Colon (tissue), 2 donors: Measurements from ENCODE around the gene SGPP2.

Experiments used
- FAIRE-seq: peaks from 2 replicates; lab custom pipeline; 2012; peaks lifted over from hg19 to GRCh38; lab: Jason Lieb, UNC
- donor health status: control.
- donor health status: control.

Gene SGPP2

DNA sequence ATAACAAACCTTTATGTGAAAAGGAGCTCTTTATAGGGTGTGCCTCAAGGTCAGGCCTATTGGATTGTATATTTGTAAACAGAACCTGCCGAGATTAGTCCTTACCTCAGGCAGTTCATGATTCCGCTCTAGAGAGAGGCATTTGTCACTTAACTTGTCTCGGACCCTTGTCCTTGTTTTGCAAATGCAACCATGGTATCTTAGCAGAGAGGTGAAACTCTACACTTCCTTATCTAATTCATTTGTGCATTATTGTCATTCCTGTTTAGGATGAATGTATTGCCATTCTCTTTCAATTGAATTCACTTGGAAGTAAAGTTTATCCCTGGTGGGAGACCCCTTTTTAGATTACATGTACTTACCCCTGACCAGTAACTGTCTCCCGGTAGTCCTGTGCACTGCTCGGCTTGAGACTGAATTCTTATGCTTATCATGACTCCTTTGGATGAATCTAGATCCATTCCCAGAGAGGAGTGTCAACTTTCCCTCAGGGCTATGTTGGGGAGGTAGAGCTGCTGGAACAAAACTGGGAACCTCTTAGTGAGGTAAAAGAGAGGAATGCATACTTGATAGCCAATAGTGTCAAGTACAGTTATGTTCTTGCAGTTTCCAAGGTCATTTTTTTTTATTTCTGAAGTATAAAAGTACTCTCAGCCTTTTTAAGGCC lies 46.6 kb downstream of the SGPP2 start:
- FAIRE-seq: no peak

GRCh38 chr2:222477962-222478608 lies 53.7 kb downstream of the SGPP2 start:
- no peak for FAIRE-seq

DNA sequence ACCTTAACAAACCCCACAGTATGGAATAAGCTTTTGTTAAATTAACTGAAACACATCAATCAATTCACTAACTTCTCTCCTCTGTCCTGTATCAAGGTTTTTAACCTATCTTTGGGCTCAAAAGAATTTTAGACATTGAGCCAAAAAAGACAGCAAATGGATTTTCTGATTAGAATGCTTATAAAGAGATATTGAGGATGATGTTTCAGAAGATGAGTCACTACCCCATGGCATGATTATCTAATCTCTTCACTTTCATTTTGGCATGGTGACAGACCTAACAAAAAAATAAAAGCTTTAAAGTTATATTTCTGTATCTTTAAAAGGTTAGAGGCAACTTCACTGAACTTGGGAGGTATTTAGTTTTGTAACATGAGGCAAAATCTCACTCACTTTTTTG lies 55.5 kb downstream of the SGPP2 start:
- FAIRE-seq: no peak

GRCh38 chr2:222480497-222480896 lies 56.2 kb downstream of the SGPP2 start:
- no peak for FAIRE-seq

- no peak for FAIRE-seq
These were observed 57.6 kb downstream of the SGPP2 start for GRCh38 chr2:222481941-222482340.

DNA sequence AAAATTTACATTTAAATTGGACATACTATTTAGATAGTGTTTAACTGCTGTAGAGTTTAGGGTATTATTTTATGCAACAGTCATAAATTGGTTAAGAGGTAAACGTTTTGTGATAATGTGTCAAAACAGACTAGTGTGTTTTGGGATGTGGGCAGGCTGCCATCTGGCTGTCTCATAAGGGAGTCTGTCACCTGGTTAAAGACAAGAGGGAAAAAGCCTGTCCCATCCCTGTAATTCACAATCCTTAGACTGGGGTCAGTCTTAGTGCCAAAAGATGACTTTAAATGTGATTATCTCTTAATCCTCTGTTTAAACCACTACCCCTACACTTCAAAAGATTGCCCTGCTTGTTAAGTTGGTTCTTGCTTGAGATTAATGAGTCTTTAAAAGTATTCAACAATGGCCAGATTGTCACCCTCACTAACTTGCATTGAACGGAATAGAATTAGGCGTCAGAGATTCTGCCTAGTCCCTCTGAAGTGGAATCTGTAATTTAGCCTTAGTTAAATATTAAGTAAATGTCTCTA lies 59.2 kb downstream of the SGPP2 start:
- no peak for FAIRE-seq

DNA sequence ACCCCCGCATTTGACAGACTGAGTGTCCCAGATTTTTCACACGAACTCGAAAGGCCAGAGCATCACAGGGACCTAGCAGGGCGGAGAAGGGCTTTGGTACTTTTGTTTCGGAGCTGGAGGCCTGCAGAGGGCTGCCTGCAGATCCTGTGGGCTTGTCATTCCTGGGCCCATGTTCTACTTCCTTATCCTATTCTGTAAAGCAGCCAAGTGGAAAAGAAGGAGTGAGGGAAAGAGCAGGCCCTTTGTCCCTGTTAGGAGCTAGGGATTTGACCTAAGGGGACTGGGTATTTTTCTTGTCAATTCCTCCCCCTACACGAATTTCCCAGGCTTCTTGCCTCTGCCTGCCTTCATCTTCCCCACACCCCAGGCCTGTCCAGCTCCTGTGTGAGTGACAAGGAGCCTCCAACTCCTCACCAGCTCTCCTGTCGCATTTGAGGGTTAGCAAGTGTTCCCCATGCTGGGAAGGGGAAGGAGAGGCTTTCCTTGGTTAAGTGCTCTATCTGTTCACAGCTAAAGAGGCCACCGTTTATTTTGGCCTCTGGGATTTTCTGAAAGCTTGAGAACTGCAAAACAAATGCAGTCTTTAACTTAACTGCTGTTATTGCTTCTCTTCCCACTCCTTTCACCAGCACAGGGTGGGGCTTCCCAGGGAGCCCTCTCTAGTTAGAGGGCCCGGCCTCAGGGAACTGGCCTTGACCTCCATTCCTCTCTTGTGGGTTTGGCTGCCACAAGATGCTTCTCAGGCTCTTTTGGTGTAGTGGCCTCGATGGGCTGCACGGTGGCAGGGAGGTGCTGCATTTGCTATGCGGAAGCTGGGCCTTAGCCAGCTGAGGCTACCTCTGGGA lies 61.2 kb downstream of the SGPP2 start:
- FAIRE-seq: no peak

GRCh38 chr2:222490131-222490530 lies 65.8 kb downstream of the SGPP2 start:
- no peak for FAIRE-seq

DNA sequence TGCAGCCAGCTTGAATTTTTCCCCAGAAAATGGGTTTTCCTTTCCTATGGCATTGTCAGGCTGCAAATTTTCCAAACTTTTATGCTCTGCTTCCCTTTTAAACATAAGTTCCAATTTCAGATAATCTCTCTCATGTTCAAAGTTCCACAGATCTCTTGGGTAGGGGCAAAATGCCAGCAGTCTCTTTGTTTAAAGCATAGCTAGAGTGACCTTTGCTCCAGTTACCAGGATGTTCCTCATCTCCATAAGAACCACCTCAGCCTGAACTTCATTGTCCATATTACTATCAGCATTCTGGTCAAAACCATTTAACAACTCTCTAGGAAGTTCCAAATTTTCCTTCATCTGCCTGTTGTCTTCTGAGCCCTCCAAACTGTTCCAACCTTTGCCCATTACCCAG lies 68.3 kb downstream of the SGPP2 start:
- no peak for FAIRE-seq

DNA sequence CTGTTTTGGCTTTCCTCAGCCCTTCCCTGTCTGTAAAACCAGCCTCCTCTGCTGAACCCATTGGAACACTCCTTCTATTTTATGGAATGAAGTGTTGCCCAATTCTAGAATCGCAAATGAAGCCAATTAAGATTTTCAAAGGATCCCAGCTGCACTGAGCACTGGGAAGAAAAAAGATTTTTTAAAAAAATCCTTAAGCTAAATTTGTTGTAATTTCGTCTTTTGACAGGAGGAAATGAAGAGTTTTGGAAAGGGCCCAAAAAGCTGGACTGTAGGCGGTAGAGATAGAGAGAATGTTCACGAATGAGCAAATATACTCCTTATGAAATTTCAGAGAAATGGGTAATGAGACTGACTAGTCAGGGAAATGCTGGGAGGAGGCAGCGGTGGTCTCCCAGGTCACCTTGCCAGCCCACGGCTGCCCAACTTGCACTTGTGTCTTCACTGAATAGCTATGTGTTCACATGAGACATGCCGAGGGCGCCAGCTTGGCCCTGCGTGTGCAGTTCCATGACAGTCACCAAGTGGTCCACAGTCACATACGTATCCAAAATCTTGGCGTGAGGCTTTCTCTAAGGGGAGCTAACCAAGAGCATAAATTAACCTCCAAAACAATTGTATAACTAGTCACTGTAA lies 69.9 kb downstream of the SGPP2 start:
- FAIRE-seq: no peak

DNA sequence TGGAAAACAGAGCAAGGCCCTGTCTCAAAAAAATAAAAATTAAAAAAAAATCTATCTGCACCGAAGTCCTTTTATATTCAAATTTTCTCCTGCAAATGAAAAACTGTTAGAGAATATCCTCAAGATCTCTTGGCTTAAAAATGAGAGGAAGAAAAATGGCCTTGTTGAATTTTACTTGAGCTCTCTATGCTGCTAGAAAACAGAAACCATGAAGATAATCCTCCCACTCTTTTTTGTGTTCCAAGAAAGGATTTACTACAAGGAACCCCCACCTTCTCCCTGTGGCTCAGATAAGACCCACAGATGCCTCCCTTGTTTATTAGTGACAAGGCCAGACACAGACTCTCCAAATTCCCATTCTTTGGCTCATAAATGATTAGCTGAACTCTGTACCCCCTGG lies 71.0 kb downstream of the SGPP2 start:
- no peak for FAIRE-seq

DNA sequence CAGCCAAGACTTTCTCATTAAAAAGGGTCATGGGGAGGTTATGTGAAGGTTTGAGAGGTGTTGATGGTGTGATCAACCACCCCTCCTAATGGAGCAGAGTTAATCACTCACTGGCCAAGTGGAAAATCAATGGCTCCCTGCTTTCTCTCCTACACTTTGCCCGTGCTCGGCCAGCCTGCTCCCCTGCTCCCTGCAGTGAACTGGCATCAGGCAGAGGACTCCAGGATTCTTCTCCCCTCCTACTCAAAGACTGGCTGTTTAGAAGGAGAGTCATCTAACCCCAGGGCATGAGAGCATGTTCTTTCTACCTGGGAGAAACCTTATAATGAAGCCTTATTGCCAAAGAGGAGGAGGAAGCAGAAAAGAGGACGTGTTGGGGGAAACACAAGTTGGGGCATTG lies 74.9 kb downstream of the SGPP2 start:
- no peak for FAIRE-seq

DNA sequence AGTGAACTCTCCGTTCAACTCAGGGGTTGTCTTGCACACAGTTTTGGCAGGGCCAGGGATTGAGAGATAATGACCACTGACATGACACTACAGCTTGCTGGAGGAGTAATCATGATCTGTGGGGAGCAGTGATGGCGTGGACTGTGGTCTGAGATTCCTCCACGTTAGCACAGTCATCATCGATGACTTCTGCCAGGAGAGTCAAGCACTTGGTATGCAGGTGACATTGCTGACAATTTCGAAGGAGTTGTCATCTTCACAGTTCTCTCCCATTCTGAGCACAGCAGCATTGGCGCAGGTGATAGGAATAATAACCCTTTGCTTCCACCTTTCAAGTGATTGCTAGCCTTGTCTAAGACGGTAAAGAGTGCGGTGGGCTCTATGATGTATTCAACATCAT lies 79.8 kb downstream of the SGPP2 start:
- FAIRE-seq: no peak

DNA sequence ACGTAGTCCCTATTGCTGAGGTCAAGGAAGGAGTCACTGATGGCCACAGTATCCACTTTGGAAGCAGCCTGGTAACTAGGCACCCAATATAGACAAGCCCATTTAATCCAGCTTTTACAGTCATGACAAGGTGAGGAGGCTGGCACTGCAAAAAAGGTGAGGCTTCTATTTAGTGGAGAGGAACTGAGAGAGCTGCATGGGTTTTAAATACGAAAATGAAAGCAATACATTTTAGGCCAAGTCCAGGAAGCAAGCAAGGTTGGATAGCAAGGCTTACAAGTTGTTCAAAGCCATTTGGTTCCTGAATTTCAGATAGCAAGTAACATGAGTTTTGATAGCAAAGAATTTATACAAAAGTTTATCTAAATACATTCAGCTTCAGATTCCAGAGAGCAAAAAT lies 80.4 kb downstream of the SGPP2 start:
- no peak for FAIRE-seq

DNA sequence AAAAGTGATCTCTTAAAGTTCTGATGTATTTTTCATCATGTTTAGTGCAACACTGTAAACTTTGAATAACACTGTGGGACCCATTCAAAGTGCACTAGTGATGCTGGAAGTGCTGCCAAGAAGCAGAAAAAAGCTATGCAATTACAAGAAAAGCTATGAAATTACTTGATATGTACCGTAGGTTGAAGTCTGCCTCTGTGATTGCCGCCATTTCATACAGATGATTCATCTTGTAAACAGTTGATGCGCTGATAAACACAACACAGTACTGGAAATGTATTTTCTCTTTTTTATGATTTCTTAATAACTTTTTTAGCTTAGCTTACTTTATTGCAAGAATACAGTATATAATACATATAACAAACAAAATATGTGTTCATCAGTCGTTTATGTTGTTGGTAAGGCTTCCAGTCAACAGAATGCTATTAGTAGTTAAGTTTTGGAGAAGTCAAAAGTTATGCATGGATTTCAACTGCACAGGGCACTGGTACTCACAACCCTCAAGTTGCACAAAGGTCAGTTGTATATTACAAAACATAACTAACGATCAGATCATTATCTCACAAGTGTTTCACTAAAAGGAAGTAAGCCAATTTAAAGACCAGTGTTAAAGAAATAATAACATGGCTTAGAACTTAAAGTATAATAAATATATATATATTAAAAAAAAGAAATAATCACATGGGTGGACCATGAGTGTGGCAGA lies 82.0 kb downstream of the SGPP2 start:
- no peak for FAIRE-seq

- FAIRE-seq: no peak
These were observed 90.6 kb downstream of the SGPP2 start for GRCh38 chr2:222514901-222515300.

- FAIRE-seq: peak; percentile 61
These were observed 94.4 kb downstream of the SGPP2 start for GRCh38 chr2:222518570-222519381.

DNA sequence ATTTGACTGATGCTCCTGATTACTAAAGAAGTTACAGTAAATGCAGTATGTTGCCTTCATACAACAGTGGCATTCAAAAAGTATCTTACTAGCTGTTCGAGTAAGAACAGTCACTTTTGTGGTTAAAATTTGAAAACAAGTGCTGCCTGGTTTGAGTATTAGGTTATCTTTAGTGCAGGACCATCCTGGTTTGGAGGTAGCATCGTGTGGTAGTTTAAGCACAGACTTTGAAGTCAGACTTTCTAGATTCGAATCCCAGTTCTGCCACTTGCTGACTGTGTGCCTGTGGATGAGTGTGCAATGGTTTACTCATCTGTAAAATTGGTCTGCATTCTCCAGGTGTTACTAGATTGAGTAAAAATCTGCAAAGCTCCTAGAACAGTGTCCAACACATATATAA lies 96.8 kb downstream of the SGPP2 start:
- FAIRE-seq: no peak

GRCh38 chr2:222522082-222522481 lies 97.7 kb downstream of the SGPP2 start:
- FAIRE-seq: no peak

DNA sequence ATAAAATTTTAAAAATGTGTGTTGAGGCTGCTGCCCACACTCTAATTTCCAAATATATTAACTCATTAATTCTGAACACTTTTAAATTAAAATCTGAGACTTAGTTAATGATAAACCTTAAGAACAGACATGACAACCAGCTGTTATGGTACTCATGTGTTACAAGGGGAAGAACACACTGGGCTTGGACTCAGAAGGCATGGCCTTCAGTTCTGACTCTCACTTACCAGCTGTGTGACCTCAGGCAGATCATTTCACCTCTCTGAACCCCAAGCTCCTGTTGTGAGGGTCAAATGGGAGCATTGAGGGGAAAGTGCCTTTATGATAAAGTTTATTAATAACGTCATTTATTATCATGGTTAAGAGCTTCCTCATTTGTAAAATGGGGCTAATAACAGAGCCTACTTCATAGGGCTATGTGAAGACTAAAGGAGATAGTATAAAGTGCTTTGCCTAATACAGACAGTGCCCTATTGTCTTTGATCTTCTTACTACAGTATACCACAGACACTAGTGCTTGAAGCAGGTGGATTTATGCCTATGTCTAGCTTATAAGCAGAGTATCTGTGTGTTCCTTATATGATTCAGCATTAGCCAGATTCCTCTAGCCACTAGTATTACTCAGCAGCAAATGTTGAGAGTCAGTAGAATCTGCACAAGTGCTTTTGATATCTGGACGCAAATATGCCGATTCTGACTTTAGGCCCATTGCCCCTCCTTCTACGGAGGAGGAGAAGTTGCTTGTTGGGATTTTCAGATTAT lies 99.6 kb downstream of the SGPP2 start:
- no peak for FAIRE-seq
